Neural cell (in vitro differentiated cells): ENCODE results near the gene CFAP61. TPM values are rescaled to one million over a fixed set of nuclear protein-coding genes. Genes with fewer than 3 reads are reported as not detected.

Source experiments
- H2AFZ ChIP-seq: fragments of 200-600, 300-800 bp; sonication (generic), shearing (Covaris generic); 2 replicates; pipeline ENCODE4 v1.6.0; 2014; ENCODE audit warnings: low read depth, mild to moderate bottlenecking, antibody characterized with exemption, low read length, moderate library complexity
- H3F3A ChIP-seq: fragments of 200-600 bp; shearing (Covaris generic); 2 replicates; pipeline ENCODE4 v1.6.1; 2016; ENCODE audit warnings: mild to moderate bottlenecking, moderate library complexity, mixed read lengths, antibody characterized with exemption, low read length; ENCODE audit not compliant: insufficient read depth, poor library complexity, severe bottlenecking
- H3K27ac ChIP-seq: fragments of 200-600, 300-800 bp; sonication (generic), shearing (Covaris generic); 2 replicates; pipeline ENCODE4 v1.5.1; 2014; ENCODE audit warnings: mild to moderate bottlenecking, low read length, moderate library complexity
- H3K27me3 ChIP-seq: fragments of 300-800, 200-600 bp; sonication (generic), shearing (Covaris generic); 2 replicates; pipeline ENCODE4 v1.6.0; 2014; ENCODE audit warnings: mild to moderate bottlenecking, low read depth, low read length, moderate library complexity; ENCODE audit not compliant: insufficient read depth
- H3K36me3 ChIP-seq: fragments of 300-800, 200-600 bp; sonication (generic), shearing (Covaris generic); 2 replicates; pipeline ENCODE4 v1.5.1; 2014; ENCODE audit warnings: mild to moderate bottlenecking, antibody characterized with exemption, low read length, moderate library complexity; ENCODE audit not compliant: insufficient read depth
- H3K4me2 ChIP-seq: fragments of 300-800, 200-600 bp; sonication (generic), shearing (Covaris generic); 2 replicates; pipeline ENCODE4 v1.6.0; 2014; ENCODE audit warnings: mild to moderate bottlenecking, low read length
- H3K4me3 ChIP-seq: fragments of 300-800, 200-600 bp; sonication (generic), shearing (Covaris generic); 2 replicates; pipeline ENCODE4 v1.5.1; 2014; ENCODE audit warnings: mild to moderate bottlenecking, low read length, moderate library complexity
- H3K79me2 ChIP-seq: fragments of 200-600 bp; shearing (Covaris generic); replicated peaks from 2 replicates; pipeline ENCODE4 v1.6.0; 2014; ENCODE audit warnings: mild to moderate bottlenecking, low read length, moderate library complexity; ENCODE audit not compliant: insufficient read depth
- H3K9ac ChIP-seq: fragments of 300-800, 200-600 bp; sonication (generic), shearing (Covaris generic); 2 replicates; pipeline ENCODE4 v1.6.1; 2016; ENCODE audit warnings: mild to moderate bottlenecking, low read length, mixed read lengths
- H3K9me2 ChIP-seq: fragments of 200-600 bp; shearing (Covaris generic); 2 replicates; pipeline ENCODE4 v1.6.1; 2016; ENCODE audit warnings: mild to moderate bottlenecking, low read length, mixed read lengths; ENCODE audit not compliant: insufficient read depth
- H3K9me3 ChIP-seq: fragments of 200-600, 300-800 bp; sonication (generic), shearing (Covaris generic); 2 replicates; pipeline ENCODE4 v1.6.1; 2016; ENCODE audit warnings: mild to moderate bottlenecking, mixed run types, low read length, moderate library complexity, mixed read lengths
- H4K20me1 ChIP-seq: fragments of 200-600 bp; shearing (Covaris generic); 2 replicates; pipeline ENCODE4 v1.6.1; 2016; ENCODE audit warnings: mild to moderate bottlenecking, mixed run types; ENCODE audit not compliant: insufficient read depth
- CTCF ChIP-seq: fragments of 450-650 bp; IDR thresholded peaks from 2 replicates; pipeline ENCODE4 v1.5.1; 2014; ENCODE audit warnings: antibody characterized with exemption, mild to moderate bottlenecking, moderate library complexity; ENCODE audit not compliant: poor library complexity, severe bottlenecking
- EP300 ChIP-seq: fragments of 450-650 bp; conservative IDR thresholded peaks from 2 replicates; pipeline ENCODE4 v1.6.1; 2014; ENCODE audit warnings: antibody characterized with exemption, mild to moderate bottlenecking, moderate library complexity; ENCODE audit not compliant: poor library complexity, severe bottlenecking
- MXI1 ChIP-seq: fragments of 450-650 bp; conservative IDR thresholded peaks from 2 replicates; pipeline ENCODE4 v1.6.1; 2014; ENCODE audit warnings: antibody characterized with exemption, mild to moderate bottlenecking; ENCODE audit not compliant: poor library complexity, severe bottlenecking
- REST ChIP-seq: IDR thresholded peaks from 2 replicates; pipeline ENCODE4 v1.6.1; 2012; ENCODE audit warnings: borderline replicate concordance
- SMC3 ChIP-seq: fragments of 450-650 bp; conservative IDR thresholded peaks from 2 replicates; pipeline ENCODE4 v1.6.1; 2014; ENCODE audit warnings: antibody characterized with exemption, mild to moderate bottlenecking, moderate library complexity; ENCODE audit not compliant: poor library complexity
- TAF1 ChIP-seq: IDR thresholded peaks from 2 replicates; pipeline ENCODE4 v1.6.1; 2012; ENCODE audit warnings: low read depth
- polyA plus RNA-seq: library from polyadenylated mRNA; depleted of rRNA; stranded (reverse); fragments of >200 nt; gene quantifications from 2 replicates; pipeline ENCODE4 v1.2.3, GENCODE V29; 2014

CFAP61 gene
- polyA plus RNA-seq, 1 donor from 2014 or later: 0.42 TPM

- H3K79me2 ChIP-seq: no peaks in the 10 kb centered on the region
- no peaks in the 10 kb centered on the region for H3K9me2 ChIP-seq
- no peaks in the 10 kb centered on the region for H3K27me3 ChIP-seq
- H4K20me1 ChIP-seq: no peaks in the 10 kb centered on the region
- no peak overlapping the region for H3K27ac ChIP-seq
- no peak overlapping the region for H3K4me2 ChIP-seq
- no peaks in the 10 kb centered on the region for H3K36me3 ChIP-seq
- H2AFZ ChIP-seq: no peak overlapping the region
- no peak overlapping the region for H3K4me3 ChIP-seq
- TF ChIP-seq MXI1 (no peak), SMC3 (no peak), EP300 (no peak), REST (no peak), CTCF (no peak)
- H3K9ac ChIP-seq: no peak overlapping the region
- H3K9me3 ChIP-seq: no peaks in the 10 kb centered on the region
- H3F3A ChIP-seq: no peaks in the 10 kb centered on the region
These were observed 109.3 kb downstream of the CFAP61 start for GRCh38 chr20:20161611-20162010.

GRCh38 chr20:20167698-20168097 lies 115.4 kb downstream of the CFAP61 start:
- Histone ChIP-seq H4K20me1 (no peaks in the 10 kb centered on the region), H3K27me3 (no peaks in the 10 kb centered on the region), H3K4me3 (no peak overlapping the region), H2AFZ (no peak overlapping the region), H3K79me2 (no peaks in the 10 kb centered on the region), H3K27ac (no peak overlapping the region), H3K9me3 (no peaks in the 10 kb centered on the region), H3K36me3 (no peaks in the 10 kb centered on the region), H3K9me2 (no peaks in the 10 kb centered on the region), H3F3A (no peaks in the 10 kb centered on the region), H3K9ac (no peak overlapping the region), H3K4me2 (no peak overlapping the region)
- TF ChIP-seq TAF1 (no peak), MXI1 (no peak), CTCF (no peak)
